Fibroblast of mammary gland (primary cell): ENCODE measurements around the gene EDAR.

Source experiments
- DNase-seq: peaks from one replicate; pipeline ENCODE4 v3.0.0-alpha.2; 2010; ENCODE audit warnings: low read depth
- H3K4me3 ChIP-seq: 2 replicates; pipeline ENCODE4 v1.5.1; 2011; ENCODE audit warnings: low read depth, mild to moderate bottlenecking, low read length, moderate library complexity; ENCODE audit not compliant: control insufficient read depth
- TF ChIP-seq, protein P1 (sequence below): conservative IDR thresholded peaks from 2 replicates; pipeline ENCODE4 v1.5.1; 2011; ENCODE audit warnings: low read depth, low read length, inconsistent platforms; ENCODE audit not compliant: control insufficient read depth, insufficient read depth

The EDAR gene

DNA sequence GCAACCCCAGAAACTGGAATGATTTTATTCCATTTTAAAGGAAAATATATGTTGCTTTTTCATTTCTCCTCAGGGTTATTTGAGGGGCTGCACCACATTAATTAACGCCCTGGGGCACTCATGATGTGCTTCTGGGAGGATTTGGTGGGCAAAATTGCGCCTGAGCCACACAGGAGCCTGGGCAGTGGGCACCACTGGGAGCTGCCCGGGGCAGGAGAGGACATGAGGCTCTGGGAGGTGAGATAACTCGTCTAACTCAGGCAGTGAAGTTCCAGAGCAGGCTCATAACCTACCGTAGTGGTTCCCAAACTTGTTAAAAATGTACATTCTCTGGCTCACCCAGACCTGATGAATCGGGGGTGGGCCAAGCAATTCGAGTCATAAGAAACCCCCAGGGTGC is 68.3 kb downstream of the EDAR start:
- no peak overlapping the region for H3K4me3 ChIP-seq
- no peak for DNase-seq
- TF ChIP-seq, protein P1, sequence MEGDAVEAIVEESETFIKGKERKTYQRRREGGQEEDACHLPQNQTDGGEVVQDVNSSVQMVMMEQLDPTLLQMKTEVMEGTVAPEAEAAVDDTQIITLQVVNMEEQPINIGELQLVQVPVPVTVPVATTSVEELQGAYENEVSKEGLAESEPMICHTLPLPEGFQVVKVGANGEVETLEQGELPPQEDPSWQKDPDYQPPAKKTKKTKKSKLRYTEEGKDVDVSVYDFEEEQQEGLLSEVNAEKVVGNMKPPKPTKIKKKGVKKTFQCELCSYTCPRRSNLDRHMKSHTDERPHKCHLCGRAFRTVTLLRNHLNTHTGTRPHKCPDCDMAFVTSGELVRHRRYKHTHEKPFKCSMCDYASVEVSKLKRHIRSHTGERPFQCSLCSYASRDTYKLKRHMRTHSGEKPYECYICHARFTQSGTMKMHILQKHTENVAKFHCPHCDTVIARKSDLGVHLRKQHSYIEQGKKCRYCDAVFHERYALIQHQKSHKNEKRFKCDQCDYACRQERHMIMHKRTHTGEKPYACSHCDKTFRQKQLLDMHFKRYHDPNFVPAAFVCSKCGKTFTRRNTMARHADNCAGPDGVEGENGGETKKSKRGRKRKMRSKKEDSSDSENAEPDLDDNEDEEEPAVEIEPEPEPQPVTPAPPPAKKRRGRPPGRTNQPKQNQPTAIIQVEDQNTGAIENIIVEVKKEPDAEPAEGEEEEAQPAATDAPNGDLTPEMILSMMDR: no peak

DNA sequence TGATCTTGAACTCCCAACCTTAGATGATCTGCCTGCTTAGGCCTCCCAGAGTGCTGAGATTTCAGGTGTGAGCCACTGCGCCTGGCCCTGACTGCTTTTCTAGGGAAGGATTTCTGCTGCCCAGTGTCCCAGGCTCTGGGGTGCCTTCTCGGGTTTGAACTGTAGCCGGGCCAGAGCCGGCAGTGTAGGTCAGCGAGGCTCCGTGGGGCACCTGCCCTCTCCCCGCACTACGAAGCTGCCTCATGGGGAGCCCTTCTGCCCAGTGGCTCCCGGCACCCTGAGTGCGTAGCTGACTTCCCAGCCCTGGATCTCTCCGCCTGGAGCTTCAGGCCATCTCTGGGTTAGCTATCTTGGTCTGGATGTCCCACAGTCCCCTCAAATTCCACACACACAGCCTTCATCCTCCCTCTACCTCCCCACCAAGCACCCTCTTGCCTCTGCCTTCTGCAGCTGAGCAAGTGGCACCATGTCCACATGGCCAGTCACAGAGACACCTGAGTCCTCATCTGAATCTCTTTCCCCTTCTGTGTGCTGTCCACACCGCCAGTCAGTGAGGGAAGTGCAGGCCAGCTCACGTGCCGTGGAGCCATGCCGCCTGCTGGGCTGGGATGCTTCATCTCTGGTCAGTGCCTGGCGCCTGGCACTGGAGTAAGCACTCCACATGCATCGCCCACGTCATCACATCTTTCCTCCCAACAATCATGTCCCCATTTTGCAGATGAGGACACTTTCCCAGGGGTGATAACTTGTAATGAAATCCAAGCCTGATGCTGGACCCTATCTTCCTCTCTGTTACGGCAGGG is 69.2 kb downstream of the EDAR start:
- DNase-seq: no peak

DNA sequence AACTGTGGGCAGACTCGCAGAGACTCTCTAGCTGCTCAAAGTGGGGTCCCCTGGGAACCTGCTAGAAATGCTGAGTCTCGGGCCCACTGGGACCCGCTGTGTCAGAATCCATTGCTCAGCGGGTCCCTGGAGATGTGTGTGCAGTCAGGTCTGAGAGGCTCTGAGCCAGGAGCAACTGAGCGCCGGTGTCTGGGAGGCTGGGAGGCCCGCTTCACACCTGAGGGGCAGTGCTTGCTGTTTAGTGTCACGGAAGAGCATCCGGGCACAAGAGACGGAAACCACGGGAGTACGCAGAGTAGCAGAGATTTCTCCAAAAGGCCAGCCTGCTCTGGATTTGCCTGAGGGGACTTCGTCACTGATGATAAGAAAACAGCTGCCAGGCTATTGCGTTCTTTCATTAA is 70.1 kb downstream of the EDAR start:
- TF ChIP-seq, protein P1: no peak
- DNase-seq: no peak

More for the DNA sequence above, 69.2 kb downstream of the EDAR start:
- TF ChIP-seq, protein P1: no peak
- H3K4me3 ChIP-seq: no peak overlapping the region

DNA sequence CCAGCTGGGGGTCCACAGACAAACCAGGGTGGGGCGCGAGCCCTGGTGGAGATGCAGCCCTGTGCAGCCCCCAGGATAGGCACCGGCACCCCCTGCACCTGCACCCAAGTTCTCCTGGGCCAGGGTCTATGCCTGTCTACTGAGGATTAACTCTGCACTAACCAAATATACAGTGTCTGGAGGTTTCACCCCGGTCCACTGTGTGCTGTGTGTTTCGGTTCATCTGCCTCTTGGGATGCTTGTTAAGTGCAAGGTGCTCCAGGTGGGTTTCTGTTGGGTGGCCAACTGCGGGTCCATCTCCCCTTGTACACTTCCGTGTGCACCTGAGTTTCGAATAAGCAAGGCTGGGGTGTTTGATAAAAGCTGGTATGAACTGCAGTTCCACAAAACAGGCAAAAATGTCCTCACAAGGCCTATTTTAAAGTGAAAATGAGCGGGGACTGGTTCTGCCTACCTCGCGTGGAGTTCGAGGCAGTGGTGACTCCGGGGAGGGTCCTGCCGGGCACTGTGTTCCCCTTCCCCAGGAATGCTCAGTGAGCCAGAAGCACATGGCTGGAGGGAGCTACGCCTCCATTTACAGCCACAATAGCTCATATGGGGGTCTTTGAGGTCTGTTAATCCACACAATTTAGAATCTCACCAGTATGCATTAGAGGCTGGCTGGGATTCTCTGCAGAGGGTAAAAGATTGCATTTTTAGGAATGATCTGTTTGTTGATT is 70.7 kb downstream of the EDAR start:
- no peak for DNase-seq
- TF ChIP-seq, protein P1: no peak
- no peak overlapping the region for H3K4me3 ChIP-seq

More for the DNA sequence above, 70.1 kb downstream of the EDAR start:
- no peak overlapping the region for H3K4me3 ChIP-seq

DNA sequence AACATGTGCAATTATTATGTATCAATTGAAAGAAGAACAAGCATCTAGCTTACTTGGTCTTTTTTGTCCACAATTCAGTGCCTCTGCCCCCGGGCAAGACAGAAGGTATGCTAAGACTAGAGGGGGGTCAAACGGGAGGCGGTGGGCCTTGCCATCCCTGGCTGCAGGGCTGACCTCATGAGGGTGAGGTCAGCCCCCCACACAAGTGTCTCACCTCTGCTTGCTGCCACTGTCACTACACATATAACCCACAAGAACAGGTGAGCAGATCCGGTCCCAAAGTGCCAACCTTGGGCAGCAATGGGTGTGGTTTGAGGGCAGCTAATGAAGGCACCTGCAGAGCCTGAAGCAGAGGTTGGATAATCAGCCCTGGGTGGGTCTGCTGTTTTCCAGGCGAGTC is 71.5 kb downstream of the EDAR start:
- TF ChIP-seq, protein P1: no peak
- DNase-seq: no peak

DNA sequence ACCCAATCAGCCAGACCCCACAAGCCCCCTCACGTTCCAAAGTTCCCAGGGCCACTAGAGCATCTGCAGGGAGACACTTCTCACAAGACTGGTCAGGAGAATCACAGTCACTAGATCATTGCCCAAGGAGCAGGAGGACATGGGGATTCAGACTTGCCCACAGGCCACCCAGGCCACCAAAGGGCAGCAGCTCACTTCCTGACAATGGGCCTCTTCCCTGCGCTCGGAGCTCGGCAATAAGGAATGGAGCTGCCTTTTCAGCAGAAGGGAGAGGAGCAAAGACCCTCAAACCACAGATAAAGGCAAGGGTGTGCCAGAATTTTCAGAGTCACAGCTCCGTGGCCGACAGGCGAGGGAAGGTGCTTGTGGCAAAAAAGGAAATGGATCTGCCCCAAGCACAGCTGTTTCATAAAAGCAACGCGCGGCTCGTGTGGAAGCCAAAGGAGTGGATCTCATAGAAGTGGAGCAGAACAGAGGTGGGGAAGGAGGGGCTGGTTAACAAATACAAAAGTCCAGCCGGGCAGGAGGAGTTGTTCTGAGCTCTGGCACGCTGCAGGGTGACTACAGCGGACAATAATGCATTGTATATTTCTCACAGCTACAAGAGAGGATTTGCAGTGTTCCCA is 72.1 kb downstream of the EDAR start:
- H3K4me3 ChIP-seq: no peak overlapping the region
- DNase-seq: no peak
- TF ChIP-seq, protein P1: no peak

More for the DNA sequence above, 71.5 kb downstream of the EDAR start:
- no peak overlapping the region for H3K4me3 ChIP-seq
